Fibroblast of villous mesenchyme (primary cell): ENCODE measurements around the gene UBTD2. TPM values are rescaled to one million over a fixed set of nuclear protein-coding genes. Genes with fewer than 3 reads are reported as not detected.

Experiments
- DNase-seq: peaks from one replicate; pipeline ENCODE4 v3.0.0-alpha.2; 2010; ENCODE audit warnings: low read depth
- H3K4me3 ChIP-seq: 2 replicates; pipeline ENCODE4 v1.5.1; 2011; ENCODE audit warnings: low read depth, mild to moderate bottlenecking, low read length
- CTCF ChIP-seq: IDR thresholded peaks from 2 replicates; pipeline ENCODE4 v1.5.1; 2012; ENCODE audit warnings: low read depth, mild to moderate bottlenecking, low read length; ENCODE audit not compliant: insufficient read depth
- total RNA-seq: library from RNA; depleted of rRNA; stranded (reverse); fragments of >200 nt; gene quantifications from 2 replicates; pipeline ENCODE4 v1.2.3, GENCODE V29; 2012

Gene UBTD2
- total RNA-seq, 1 donor, result 23.7 TPM

- TF ChIP-seq CTCF, result no peak
- DNase-seq, result peak; percentile 64
These were observed 20.2 kb upstream of the UBTD2 start for GRCh38 chr5:172303572-172304335.

DNA sequence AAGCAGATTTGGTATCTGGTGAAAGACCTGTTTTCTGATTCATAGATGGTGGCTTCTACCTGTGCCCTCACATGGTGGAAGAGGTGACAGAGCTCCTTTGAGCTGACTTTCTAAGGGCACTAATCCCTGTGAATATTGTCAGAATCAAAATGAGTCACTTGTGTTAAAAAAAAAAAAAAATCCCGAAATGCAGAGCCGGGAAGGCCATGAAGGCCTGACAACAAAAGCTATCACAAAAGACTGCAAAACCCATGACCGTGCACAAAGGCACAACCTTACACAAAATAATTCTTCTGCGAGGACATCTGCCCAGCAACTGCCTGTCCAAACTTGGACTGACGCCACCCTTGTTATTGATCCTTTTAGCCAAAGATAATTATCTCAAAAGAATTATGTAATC, 19.6 kb upstream of the UBTD2 start:
- H3K4me3 ChIP-seq, result no peak overlapping the region
- DNase-seq, result no peak
- no peak for TF ChIP-seq CTCF

More at GRCh38 chr5:172303572-172304335, 20.2 kb upstream of the UBTD2 start:
- no peak overlapping the region for H3K4me3 ChIP-seq

GRCh38 chr5:172302047-172302710, 18.6 kb upstream of the UBTD2 start:
- no peak for DNase-seq
- no peak for TF ChIP-seq CTCF
- no peak overlapping the region for H3K4me3 ChIP-seq

DNA sequence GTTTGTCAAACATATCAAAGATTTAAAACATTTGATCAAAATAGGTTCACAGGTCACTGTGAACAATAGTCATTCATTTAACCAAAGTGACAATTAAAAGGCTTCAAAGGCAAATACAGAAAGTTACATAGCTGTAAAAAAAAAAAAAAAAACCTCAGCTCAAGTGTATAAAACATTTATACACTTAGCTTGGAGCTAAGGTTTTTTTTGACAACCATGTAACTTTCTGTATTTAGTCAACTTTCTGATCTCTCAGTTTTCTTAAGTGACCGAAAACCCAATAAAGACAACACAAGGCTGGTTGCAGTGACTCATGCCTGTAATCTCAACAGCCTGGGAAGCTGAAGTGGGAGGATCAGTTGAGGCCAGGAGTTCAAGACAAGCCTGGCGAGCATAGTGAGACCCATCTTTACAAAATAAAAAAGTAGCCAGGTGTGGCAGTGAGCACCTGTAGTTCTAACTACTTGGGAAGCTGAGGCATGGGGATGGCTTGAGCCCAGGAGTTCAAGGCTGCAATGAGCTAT, 16.4 kb upstream of the UBTD2 start:
- peak; percentile 87 for DNase-seq
- TF ChIP-seq CTCF, result no peak
- no peak overlapping the region for H3K4me3 ChIP-seq

DNA sequence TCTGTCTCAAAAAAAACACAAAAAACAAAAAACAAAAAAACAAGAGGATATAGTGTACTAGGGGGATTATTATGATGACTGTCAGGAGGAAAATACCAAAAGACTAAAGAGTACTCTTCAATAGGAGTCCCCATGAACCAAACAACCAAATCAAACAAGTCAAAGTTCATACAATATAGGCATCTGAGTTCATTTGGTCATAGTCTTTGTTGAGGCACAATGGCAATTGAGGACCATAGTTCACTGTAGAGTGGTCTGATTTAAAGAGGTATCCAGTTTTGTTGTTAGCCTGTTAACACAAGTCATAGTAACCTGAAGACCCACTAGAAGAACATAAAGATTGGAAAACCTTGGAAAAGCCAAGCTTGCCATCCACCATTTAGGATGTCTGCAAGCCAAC, 11.3 kb upstream of the UBTD2 start:
- no peak for TF ChIP-seq CTCF
- H3K4me3 ChIP-seq, result no peak overlapping the region
- DNase-seq, result no peak

DNA sequence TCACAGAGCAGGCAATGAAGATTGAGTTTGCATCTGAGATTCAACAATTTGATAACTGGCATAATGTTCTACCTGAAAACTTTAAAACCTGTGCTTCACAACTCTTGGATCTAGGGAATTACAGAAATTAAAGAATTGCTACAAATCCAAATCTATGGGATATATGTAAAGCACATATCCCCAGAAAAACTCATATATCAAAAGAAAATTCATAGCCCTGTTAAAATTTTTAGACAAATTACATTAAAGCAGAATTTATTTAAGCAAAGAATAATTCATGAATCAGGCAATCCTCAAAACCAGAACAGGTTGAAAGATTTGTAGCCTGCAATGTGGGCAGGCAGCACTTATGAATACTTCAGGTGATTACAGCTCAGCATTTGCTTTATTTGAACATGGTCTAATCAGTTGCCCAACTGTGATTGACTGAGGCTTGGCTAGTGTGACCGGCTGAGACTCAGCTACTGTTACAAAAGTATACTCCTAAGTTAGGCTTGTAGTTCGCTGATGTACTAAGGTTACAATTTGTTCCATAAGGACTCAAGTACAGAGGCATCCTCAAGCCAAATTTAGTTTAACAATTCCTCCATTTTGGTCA, 10.3 kb upstream of the UBTD2 start:
- no peak overlapping the region for H3K4me3 ChIP-seq
- DNase-seq, result no peak
- no peak for TF ChIP-seq CTCF
